Mononuclear cell (primary cell): ENCODE results near the gene CDC42SE2. TPM values are rescaled to one million over a fixed set of nuclear protein-coding genes. Genes with fewer than 3 reads are reported as not detected.
"Not testable (repeated sequence)": the region's sequence is repeated elsewhere in the genome, so short reads cannot be mapped to it uniquely, and the experiment has no call there.

ENCODE experiments used
- H3K27me3 ChIP-seq: 2 replicates; pipeline ENCODE4 v1.6.0; 2011; ENCODE audit warnings: low read length, control low read depth; ENCODE audit not compliant: insufficient read depth
- H3K4me1 ChIP-seq: 2 replicates; pipeline ENCODE4 v1.5.1; 2011; ENCODE audit warnings: mild to moderate bottlenecking, low read length, control low read depth; ENCODE audit not compliant: insufficient read depth
- H3K4me3 ChIP-seq: 2 replicates; pipeline ENCODE4 v1.5.1; 2011; ENCODE audit warnings: mild to moderate bottlenecking, low read length, moderate library complexity
- H3K9me3 ChIP-seq: 2 replicates; pipeline ENCODE4 v1.5.1; 2011; ENCODE audit warnings: low read depth, mild to moderate bottlenecking, control low read depth, low read length
- total RNA-seq: library from RNA; depleted of rRNA; stranded (reverse); fragments of >200 nt; gene quantifications from one replicate; pipeline ENCODE4 v1.2.3, GENCODE V29; 2012

The CDC42SE2 gene
- total RNA-seq, 1 donor = 463 TPM

DNA sequence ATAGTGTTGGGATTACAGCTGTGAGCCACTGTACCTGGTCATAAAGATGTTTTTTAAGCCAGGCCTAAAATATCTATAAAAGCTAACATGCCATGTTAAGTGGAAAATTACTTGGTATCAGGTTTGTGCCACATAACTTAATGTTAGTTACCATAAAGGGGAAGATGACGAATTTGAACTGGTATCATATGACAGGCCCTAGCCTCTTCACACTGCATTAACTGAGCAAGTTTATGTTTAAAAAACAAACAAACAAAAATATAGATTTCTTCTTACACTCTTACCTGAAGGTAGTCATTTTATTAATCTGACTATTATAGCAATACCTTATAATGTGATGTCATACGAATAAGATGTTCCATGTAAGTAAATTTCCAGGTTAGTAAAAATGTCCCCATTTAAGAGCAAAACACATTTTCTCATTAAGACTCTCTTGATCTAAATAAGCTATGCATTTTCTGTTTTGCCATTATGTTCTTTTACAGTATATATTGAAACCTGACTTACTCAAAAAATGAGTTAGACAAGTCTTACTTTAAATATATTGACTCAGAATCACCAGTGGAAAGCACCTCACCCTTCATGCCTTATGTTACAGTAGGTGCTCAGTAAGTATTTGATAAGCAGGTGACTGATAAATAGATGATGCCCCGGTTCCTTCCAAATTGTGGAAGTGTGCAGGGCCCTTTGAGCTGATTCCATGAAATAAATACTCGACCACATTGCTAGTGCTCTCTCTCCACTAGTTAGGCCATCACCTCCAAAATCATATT lies 125.4 kb downstream of the CDC42SE2 start:
- Histone ChIP-seq H3K4me1 (peaks cover 16% of the 10 kb centered on the region), H3K27me3 (no peaks in the 10 kb centered on the region), H3K4me3 (no peak overlapping the region), H3K9me3 (no peaks in the 10 kb centered on the region)

DNA sequence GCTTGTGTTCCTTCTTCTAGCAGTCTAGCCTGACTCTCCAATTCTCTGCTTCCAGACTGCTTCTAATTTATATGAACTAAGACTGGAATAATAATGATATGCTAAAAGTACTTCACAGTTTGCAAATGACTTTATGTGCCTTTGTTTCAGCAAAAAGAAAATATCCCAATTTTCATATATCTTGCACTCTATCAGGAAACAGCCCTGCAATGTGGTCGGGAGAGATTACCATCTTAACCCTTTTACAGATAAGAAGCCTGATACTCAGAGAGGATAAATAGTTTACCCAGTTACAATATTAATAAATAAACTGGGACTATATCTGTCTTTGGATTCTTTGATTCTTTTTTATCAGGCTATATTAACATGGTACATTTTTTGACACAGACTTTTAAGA lies 126.0 kb downstream of the CDC42SE2 start:
- Histone ChIP-seq H3K4me1 (peaks cover 10% of the 10 kb centered on the region), H3K4me3 (no peak overlapping the region), H3K27me3 (no peaks in the 10 kb centered on the region), H3K9me3 (no peaks in the 10 kb centered on the region)

DNA sequence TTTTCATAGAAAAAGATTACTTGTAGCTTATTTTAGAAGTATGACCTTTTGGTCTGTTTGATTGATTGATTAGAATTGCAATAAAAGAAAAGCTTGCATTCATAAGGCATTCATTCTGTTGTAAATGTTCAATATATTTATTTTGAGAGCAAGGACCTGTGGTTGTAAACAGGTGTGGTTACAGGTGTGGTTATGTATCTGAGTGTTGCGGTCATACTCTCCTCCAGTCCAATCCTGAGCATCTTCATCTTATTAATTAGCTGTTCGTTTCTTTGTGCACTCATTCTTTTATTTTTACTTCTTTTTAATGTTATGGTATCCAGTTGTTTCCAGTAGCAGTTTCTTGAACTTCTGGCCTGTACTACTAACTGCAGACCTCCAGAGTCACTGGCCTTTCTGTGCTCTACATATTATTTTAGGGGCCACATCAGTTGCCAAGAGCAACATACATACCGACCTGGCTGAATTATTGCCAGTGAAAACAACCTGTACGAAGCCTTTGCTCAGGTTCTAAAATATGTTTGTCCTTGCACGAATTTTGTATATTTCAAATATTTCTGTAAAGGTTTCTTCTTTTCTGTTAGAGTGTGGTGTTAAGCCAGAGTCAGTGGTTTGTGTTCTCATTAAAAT lies 128.7 kb downstream of the CDC42SE2 start:
- no peaks in the 10 kb centered on the region for H3K9me3 ChIP-seq
- H3K4me3 ChIP-seq = no peak overlapping the region
- H3K27me3 ChIP-seq = no peaks in the 10 kb centered on the region
- H3K4me1 ChIP-seq = peaks cover 23% of the 10 kb centered on the region

DNA sequence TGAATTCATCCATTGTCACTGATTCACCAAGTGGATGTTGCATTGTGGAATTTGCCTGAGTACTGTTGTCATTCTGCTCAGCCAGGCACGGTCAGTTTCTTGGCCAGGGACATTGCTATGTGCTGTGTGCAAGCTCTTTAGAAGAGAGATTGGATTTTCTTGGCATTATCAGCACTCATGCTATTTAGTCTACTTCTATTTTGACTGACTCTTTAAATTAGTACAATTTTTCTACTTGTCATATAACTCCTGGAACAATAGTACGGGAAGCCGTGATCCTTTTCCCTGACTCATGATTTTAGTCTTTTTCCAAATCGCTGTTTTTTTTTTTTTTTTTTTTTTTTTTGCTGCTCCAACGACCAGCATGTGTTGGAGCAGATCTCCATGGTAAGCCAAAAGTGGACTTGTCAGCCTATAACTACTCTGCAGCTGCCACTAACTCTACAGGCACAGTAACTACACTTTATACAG lies 129.7 kb downstream of the CDC42SE2 start:
- Histone ChIP-seq H3K9me3 (no peaks in the 10 kb centered on the region), H3K4me3 (no peak overlapping the region), H3K4me1 (peaks cover 23% of the 10 kb centered on the region), H3K27me3 (no peaks in the 10 kb centered on the region)

DNA sequence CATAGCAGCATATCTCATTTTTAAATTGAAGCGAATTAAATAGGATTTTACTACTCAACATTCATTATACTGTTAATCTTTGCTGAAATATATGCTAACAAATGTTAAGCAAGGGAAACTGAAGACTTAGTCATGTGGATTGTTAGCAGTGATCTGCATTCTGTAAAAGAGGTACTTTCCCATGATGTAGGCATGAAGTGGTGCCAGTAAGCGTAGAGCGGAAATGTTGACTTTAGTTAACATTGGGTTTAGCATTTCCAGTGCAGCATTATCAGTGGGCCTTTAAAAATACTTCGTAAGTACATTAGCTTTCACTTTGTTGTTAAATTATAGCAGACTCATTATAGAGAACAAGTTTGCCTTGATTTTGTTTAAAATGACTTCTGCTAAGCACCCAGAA lies 130.3 kb downstream of the CDC42SE2 start:
- no peak overlapping the region for H3K4me3 ChIP-seq
- no peaks in the 10 kb centered on the region for H3K9me3 ChIP-seq
- H3K4me1 ChIP-seq = peaks cover 23% of the 10 kb centered on the region
- no peaks in the 10 kb centered on the region for H3K27me3 ChIP-seq

DNA sequence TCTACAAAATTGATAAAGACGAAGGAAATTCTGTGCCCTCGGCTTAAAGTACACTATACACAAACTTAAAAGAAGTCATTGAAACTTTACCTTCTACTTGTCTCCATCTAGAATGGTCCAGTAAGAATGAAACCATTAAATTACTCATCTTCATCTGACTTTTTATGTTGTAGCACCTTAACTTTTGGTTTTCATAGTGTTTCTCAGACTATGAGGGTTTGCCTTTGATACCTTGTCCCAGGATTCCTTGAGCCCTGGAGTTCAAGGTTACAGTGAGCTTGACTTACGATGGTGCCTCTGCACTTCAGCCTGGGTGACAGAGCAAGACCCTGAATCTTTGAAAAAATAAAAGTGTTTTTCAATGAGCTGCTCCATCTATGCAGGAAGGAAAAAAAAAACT lies 132.2 kb downstream of the CDC42SE2 start:
- Histone ChIP-seq H3K4me3 (no peak overlapping the region), H3K9me3 (no peaks in the 10 kb centered on the region), H3K27me3 (no peaks in the 10 kb centered on the region), H3K4me1 (peaks cover 23% of the 10 kb centered on the region)

DNA sequence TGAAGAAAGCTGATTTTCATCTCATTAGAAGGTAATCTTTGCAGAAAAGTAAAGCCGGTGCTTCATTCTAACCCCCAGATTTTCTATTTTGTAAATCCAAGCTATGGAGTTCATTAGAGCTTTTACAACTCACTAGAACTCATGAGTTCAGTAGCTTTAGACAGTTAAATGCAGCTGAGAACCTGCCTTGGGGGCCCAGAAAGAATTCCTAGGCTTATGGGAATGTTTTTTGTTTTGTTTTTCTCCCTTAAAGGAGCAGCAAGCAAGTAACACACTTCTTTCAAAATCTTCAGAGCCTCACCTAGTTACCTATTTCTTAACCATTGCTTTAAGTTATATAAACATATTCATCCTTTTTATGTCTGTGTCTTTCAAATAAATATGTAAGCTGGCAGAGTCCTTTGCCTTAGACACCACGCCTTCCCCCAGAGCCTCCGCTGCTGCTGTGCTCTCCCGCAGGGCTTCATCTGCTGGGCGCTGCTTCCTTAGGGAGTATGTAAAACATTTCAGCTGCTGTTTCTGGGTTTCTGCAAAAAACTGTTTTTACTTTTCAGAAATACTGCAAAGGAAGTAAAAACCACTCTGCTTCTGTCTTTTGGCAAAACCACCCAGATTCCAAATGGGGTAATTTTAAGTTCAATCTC lies 132.9 kb downstream of the CDC42SE2 start:
- Histone ChIP-seq H3K9me3 (no peaks in the 10 kb centered on the region), H3K4me1 (peaks cover 23% of the 10 kb centered on the region), H3K4me3 (no peak overlapping the region), H3K27me3 (no peaks in the 10 kb centered on the region)

DNA sequence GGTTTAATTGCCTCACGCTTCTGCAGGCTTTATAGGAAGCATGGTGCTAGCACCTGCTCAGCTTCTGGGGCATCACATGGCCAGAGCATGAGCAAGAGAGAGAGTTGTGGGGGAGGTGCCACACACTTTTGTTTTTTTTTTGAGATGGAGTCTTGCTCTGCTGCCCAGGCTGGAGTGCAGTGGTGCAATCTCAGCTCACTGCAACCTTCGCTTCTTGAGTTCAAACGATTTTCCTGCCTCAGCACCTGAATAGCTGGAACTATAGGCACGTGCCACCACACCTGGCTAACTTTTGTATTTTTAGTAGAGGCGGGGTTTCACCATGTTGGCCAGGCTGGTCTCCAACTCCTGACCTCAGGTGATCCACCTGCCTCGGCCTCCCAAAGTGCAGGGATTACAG lies 135.2 kb downstream of the CDC42SE2 start:
- Histone ChIP-seq H3K9me3 (peaks cover 13% of the 10 kb centered on the region), H3K4me1 (peaks cover 13% of the 10 kb centered on the region)
- H3K27me3 ChIP-seq, H3K4me3 ChIP-seq: not testable (repeated sequence)

DNA sequence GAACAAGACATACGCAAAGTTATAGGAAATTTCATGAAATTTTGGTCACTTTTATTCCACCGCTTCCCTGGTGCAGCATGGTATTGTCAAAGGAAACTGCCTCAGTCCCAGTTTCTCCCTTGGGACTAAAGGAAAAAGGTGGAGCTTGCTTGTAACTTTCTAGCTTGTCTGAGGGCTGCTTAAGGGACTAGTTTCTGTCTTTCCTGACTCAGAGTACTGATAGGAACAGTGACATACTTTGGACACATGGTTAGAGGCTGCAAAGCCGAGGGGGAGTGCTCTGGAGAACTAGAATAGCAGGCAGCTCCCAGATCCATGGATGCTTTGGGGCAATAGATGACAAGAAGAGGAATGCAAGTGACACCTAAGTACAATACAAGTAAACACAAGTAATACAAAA lies 136.7 kb downstream of the CDC42SE2 start:
- peaks cover 9% of the 10 kb centered on the region for H3K4me1 ChIP-seq
- no peaks in the 10 kb centered on the region for H3K27me3 ChIP-seq
- H3K4me3 ChIP-seq = no peak overlapping the region
- H3K9me3 ChIP-seq = peaks cover 13% of the 10 kb centered on the region

DNA sequence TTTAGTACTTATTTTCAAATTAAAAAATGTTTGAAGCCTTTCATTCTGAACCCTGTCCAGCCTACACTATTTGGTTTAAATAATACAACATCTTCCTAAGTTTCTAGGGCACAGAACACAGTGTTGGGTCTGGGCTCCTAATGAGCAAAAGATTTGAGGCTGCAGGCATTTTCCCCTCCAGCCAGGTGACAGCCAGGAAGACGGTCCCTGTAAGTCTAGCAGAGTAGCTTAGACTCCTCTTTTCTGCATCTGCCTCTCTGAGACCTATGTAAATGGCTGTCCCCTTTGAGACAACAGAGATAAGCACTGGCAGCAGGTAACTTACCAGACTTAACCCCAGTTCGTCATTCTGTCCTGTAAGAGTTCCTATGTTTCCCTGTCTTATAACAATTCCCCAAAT lies 141.8 kb downstream of the CDC42SE2 start:
- H3K4me3 ChIP-seq = no peak overlapping the region
- H3K4me1 ChIP-seq = no peaks in the 10 kb centered on the region
- peaks cover 13% of the 10 kb centered on the region for H3K9me3 ChIP-seq
- H3K27me3 ChIP-seq = no peaks in the 10 kb centered on the region

DNA sequence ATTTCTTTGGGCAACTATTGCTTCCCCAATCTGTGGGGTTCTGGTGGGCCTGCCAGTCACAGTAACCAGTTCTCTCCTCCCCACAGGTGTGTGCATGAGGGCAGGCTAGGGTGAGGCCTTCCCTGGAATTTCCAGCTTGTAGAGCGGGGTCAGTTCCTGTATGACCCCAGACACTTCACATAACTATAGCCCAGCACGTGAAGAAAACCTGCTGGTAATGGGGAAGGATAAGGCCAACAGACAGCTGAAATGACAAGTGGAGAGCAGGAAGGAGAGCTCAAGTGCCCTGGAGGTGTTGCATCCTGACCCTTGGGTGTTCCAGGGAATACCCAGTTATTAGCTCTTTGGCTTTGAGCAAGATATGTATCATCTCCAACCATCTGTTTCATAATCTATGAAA lies 142.2 kb downstream of the CDC42SE2 start:
- Histone ChIP-seq H3K4me3 (no peak overlapping the region), H3K9me3 (peaks cover 13% of the 10 kb centered on the region), H3K4me1 (no peaks in the 10 kb centered on the region), H3K27me3 (no peaks in the 10 kb centered on the region)

DNA sequence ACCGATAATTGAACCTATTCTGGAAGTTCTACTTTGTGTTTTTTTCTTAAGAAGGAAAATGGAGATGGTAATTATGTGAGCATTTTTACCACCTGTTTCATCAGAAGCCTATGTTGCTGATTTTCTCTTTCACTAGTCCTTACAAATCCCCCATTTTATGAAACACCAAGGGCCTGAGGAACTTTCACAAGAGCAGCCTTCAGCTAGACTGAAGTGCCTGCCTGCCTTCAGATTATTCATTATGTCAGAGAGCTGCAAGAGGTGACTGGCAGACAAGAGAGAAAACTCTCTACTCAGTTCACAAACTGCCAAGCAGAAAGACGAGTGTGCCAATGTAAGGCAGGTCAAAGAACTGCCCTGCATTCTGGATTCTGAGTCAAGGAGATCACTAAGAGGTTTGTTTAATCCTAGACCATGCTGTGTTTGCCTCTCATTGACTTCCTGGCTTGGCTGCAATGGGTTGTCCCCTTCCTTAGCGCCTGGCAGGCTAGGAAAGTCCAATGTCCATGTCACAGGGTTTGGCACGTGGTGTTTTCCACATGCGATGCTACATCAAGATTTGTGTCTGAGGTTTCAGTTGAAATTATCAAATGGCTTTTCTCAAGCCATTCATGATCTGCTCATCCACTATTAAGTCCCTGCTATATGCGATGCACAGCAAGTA lies 143.3 kb downstream of the CDC42SE2 start:
- peaks cover 10% of the 10 kb centered on the region for H3K9me3 ChIP-seq
- H3K4me1 ChIP-seq = no peaks in the 10 kb centered on the region

DNA sequence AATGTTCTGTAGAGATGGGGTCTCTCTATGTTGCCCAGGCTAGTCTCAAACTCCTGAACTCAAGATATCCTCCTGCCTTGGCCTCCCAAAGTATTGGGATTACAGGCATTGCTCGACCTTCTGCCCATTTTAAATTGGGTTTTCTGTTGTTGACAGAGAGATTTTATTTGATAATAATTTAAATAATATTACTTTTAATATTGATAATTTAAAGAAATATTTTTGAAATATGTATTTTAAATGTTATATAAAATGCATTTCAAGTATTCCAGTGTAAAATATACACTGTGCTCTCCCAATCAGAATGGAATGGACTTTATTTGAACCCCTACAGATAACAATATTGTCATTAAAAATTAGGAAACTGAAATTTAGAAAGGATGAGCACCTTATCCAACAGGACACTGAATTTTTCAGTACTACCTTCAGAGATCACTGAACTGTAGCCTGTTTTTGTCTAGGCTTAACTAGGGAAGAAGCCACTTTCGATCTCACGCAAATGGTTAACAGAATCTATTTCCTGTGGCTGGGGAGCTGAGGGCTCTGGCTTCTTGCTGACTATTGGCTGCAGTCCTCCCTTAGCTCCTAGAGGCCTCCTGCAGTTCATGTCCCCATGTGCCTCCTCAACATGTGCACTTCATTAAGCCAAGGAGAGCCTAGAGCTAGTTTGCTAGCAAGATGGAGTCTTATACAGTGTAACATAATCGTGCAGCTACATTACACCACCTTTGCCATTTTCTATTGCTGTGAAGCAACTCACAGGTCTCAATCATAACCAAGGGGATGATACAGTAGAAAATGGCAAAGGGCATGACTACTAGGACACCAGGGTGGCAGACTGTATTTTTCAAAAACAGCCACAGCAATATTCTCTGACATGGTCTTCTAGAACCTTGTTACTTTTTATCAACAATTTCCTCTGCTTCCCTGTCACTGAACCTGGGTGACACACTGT lies 150.0 kb downstream of the CDC42SE2 start:
- H3K4me1 ChIP-seq = peaks cover 12% of the 10 kb centered on the region
- H3K9me3 ChIP-seq = no peaks in the 10 kb centered on the region
- no peak overlapping the region for H3K4me3 ChIP-seq
- no peaks in the 10 kb centered on the region for H3K27me3 ChIP-seq

More for the DNA sequence above, 143.3 kb downstream of the CDC42SE2 start:
- Histone ChIP-seq H3K4me3 (no peak overlapping the region), H3K27me3 (no peaks in the 10 kb centered on the region)

DNA sequence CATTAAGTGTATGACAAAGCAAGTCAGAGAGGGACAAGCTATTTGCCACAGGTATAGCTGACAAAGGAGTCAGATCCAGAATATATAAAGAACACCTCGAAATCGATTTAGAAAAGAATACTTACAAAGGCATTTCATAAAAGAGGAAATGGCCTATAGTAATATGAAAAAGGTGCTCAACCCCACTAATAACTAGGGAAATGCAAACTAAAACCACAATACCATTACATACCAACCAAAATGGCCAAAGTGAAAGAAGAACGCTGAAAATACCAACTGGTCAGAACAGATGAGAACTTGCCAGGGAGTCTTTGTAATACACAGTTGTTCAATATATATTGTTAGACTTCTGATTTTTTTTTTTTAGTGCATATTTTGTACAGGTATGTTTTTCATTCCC lies 152.9 kb downstream of the CDC42SE2 start:
- peaks cover 12% of the 10 kb centered on the region for H3K4me1 ChIP-seq
- no peak overlapping the region for H3K4me3 ChIP-seq
- H3K27me3 ChIP-seq = no peaks in the 10 kb centered on the region
- no peaks in the 10 kb centered on the region for H3K9me3 ChIP-seq
